KMS-11 (cell line): ENCODE results near the gene DENND11.

ENCODE experiments used
- H2AFZ ChIP-seq: fragments of 200-600 bp; sonication (generic); 2 replicates; pipeline ENCODE4 v1.6.1; 2016; ENCODE audit warnings: antibody characterized with exemption, mixed run types, low read depth
- H3K27ac ChIP-seq: fragments of 200-600 bp; sonication (generic); 2 replicates; pipeline ENCODE4 v1.6.1; 2016; ENCODE audit warnings: mild to moderate bottlenecking, mixed run types
- H3K27me3 ChIP-seq: fragments of 200-600 bp; sonication (generic); 2 replicates; pipeline ENCODE4 v1.6.1; 2017; ENCODE audit warnings: mild to moderate bottlenecking, low read depth, mixed run types, moderate library complexity; ENCODE audit not compliant: insufficient read depth
- H3K36me3 ChIP-seq: fragments of 200-600 bp; sonication (generic); 2 replicates; pipeline ENCODE4 v1.6.1; 2017; ENCODE audit warnings: mild to moderate bottlenecking, mixed run types; ENCODE audit not compliant: insufficient read depth
- H3K4me1 ChIP-seq: fragments of 200-600 bp; sonication (generic); 2 replicates; pipeline ENCODE4 v1.6.1; 2016; ENCODE audit warnings: mild to moderate bottlenecking, low read depth, mixed run types; ENCODE audit not compliant: poor library complexity, severe bottlenecking
- H3K4me2 ChIP-seq: fragments of 200-600 bp; sonication (generic); 2 replicates; pipeline ENCODE4 v1.7.0; 2016; ENCODE audit warnings: mild to moderate bottlenecking, mixed run types
- H3K4me3 ChIP-seq: fragments of 200-600 bp; sonication (generic); IDR thresholded peaks from 2 replicates; pipeline ENCODE4 v1.6.1; 2017; ENCODE audit warnings: low read depth, low read length, mixed read lengths; ENCODE audit not compliant: insufficient read depth
- H3K79me2 ChIP-seq: fragments of 200-600 bp; sonication (generic); 2 replicates; pipeline ENCODE4 v1.6.1; 2016; ENCODE audit warnings: low read depth, mixed run types; ENCODE audit not compliant: insufficient read depth
- H3K9ac ChIP-seq: fragments of 200-600 bp; sonication (generic); 2 replicates; pipeline ENCODE4 v1.6.1; 2016; ENCODE audit warnings: mild to moderate bottlenecking, mixed run types
- H4K20me1 ChIP-seq: fragments of 200-600 bp; sonication (generic); 2 replicates; pipeline ENCODE4 v1.6.1; 2016; ENCODE audit warnings: mild to moderate bottlenecking, mixed run types; ENCODE audit not compliant: insufficient read depth
- CTCF ChIP-seq: fragments of 200-600 bp; sonication (generic); conservative IDR thresholded peaks from 2 replicates; pipeline ENCODE4 v1.6.1; 2017; ENCODE audit warnings: low read depth, mild to moderate bottlenecking, antibody characterized with exemption, low read length, moderate library complexity, mixed read lengths

DENND11 gene

DNA sequence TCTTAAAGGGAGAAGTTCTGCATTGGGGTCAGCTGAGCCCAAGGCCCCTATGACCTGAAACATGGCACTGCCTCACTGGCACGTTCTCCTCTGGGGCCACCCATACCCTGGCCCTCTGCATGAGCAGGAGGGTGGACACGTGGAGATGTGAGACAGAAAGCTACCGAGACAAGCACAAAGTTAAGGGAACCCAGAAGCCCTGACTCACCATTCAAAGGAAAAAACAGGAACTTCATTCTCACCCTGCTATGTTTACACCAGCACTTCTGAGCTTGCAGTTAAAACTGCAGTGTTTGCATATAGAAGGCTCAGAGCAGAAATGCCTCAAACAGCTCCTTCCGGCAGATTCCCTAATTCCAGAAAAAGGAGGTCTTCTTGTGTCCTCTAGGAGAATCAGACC is 41.7 kb downstream of the DENND11 start:
- no peaks in the 10 kb centered on the region for H3K79me2 ChIP-seq
- H3K27ac ChIP-seq = no peak overlapping the region
- H3K4me2 ChIP-seq = no peak overlapping the region
- H3K36me3 ChIP-seq = no peaks in the 10 kb centered on the region
- peaks cover 15% of the 10 kb centered on the region for H3K4me1 ChIP-seq
- H3K9ac ChIP-seq = no peak overlapping the region
- TF ChIP-seq CTCF = no peak
- no peak overlapping the region for H2AFZ ChIP-seq
- no peaks in the 10 kb centered on the region for H4K20me1 ChIP-seq
- no peak overlapping the region for H3K4me3 ChIP-seq
- H3K27me3 ChIP-seq = no peaks in the 10 kb centered on the region

- Histone ChIP-seq H3K4me3 (no peak overlapping the region), H4K20me1 (no peaks in the 10 kb centered on the region), H3K9ac (no peak overlapping the region), H3K27me3 (no peaks in the 10 kb centered on the region), H3K79me2 (no peaks in the 10 kb centered on the region), H3K36me3 (no peaks in the 10 kb centered on the region), H3K27ac (no peak overlapping the region), H3K4me2 (no peak overlapping the region), H2AFZ (no peak overlapping the region), H3K4me1 (peaks cover 15% of the 10 kb centered on the region)
- TF ChIP-seq CTCF = no peak
Observed at GRCh38 chr7:141659501-141659900, 42.5 kb downstream of the DENND11 start.

GRCh38 chr7:141654551-141654950 is 47.4 kb downstream of the DENND11 start:
- Histone ChIP-seq H2AFZ (no peak overlapping the region), H3K36me3 (peaks cover 6% of the 10 kb centered on the region; the same call in 1 of the 2 replicates), H4K20me1 (no peaks in the 10 kb centered on the region)

DNA sequence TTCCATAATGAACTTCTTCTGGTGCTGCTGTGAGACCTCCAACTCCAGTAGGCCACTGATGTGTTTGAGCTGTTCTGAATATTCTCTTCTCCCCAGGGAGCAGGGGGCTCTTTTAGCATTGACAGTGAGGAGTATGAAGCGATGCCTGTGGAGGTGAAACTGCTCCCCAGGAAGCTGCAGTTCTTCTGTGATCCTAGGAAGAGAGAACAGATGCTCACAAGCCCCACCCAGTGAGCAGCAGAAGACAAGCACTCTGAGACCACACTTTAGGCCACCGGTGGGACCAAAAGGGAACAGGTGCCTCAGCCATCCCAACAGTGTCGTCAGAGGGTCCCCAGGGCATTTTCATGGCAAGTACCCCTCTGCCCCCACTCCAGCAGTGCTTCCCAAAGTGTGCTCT is 49.3 kb downstream of the DENND11 start:
- Histone ChIP-seq H3K36me3 (peaks cover 6% of the 10 kb centered on the region; the same call in 1 of the 2 replicates), H3K4me1 (no peaks in the 10 kb centered on the region), H3K4me2 (no peak overlapping the region), H4K20me1 (no peaks in the 10 kb centered on the region), H3K27me3 (no peaks in the 10 kb centered on the region), H2AFZ (no peak overlapping the region), H3K79me2 (no peaks in the 10 kb centered on the region), H3K9ac (no peak overlapping the region), H3K4me3 (no peak overlapping the region), H3K27ac (no peak overlapping the region)
- no peak for TF ChIP-seq CTCF

More at GRCh38 chr7:141654551-141654950, 47.4 kb downstream of the DENND11 start:
- no peak overlapping the region for H3K27ac ChIP-seq
- no peaks in the 10 kb centered on the region for H3K27me3 ChIP-seq
- no peak overlapping the region for H3K9ac ChIP-seq
- H3K4me2 ChIP-seq = no peak overlapping the region
- H3K79me2 ChIP-seq = no peaks in the 10 kb centered on the region
- H3K4me1 ChIP-seq = no peaks in the 10 kb centered on the region
- H3K4me3 ChIP-seq = no peak overlapping the region
- TF ChIP-seq CTCF = peak; percentile 83
